HepG2 (cell line): ENCODE measurements around the gene PCDHB15. TPM values are rescaled to one million over a fixed set of nuclear protein-coding genes. Genes with fewer than 3 reads are reported as not detected.
"Not testable (repeated sequence)": the region's sequence is repeated elsewhere in the genome, so short reads cannot be mapped to it uniquely, and the experiment has no call there.

Source experiments
- ATAC-seq: fragments of 200-7000 bp; cut with Tn5 transposase; 3 replicates; pipeline ENCODE4 v1.9.1; 2020; ENCODE audit warnings: mild to moderate bottlenecking, moderate library complexity
- BruUV-seq: library from RNA; stranded (reverse); fragments of 400-500 nt; replicated peaks from 2 replicates; lab custom pipeline; 2021; lab: Mats Ljungman, UMichigan
- CTCF ChIA-PET: fragments of 300-600 bp; formaldehyde crosslinking; extraction: SDS; loops from one replicate; lab custom pipeline; 2021; ENCODE audit warnings: low total read pairs, inconsistent platforms, low intra/inter-chr PET ratio; lab: Yijun Ruan, JAX
- POLR2A ChIA-PET: fragments of 350-600 bp; sonication (Branson Sonifier 250); formaldehyde crosslinking; loops from one replicate; lab custom pipeline; 2020; ENCODE audit warnings: antibody characterized with exemption, inconsistent platforms; lab: Yijun Ruan, JAX
- DNase-seq: peaks from one replicate; pipeline ENCODE4 v3.0.0-alpha.2; 2015; ENCODE audit warnings: low spot score
- FAIRE-seq: peaks from 3 replicates; lab custom pipeline; 2011; peaks lifted over from hg19 to GRCh38; lab: Jason Lieb, UNC
- H2AFZ ChIP-seq: one replicate; pipeline ENCODE4 v1.6.1; 2011; ENCODE audit warnings: low read length, inconsistent platforms
- H3K27ac ChIP-seq: fragments of 300-600 bp; 3 replicates; pipeline ENCODE4 v1.8.0; 2011; ENCODE audit warnings: mixed run types, mild to moderate bottlenecking, mixed read lengths, low read length, inconsistent platforms; ENCODE audit not compliant: insufficient read depth; ENCODE audit errors: extremely low read length
- H3K27me3 ChIP-seq, 2 experiments: fragments of 200-600 bp in 1 of 2; 2 replicates in 1 of 2; 3 replicates in 1 of 2; pipeline versions ENCODE4 v1.6.0 to v1.8.0; 2011; ENCODE audit warnings: low read length in 2 of 2, mild to moderate bottlenecking in 2 of 2, moderate library complexity in 2 of 2, inconsistent platforms in 1 of 2; ENCODE audit not compliant: insufficient read depth in 2 of 2, control insufficient read depth in 1 of 2
- H3K36me3 ChIP-seq, 2 experiments: fragments of 200-600 bp in 1 of 2; replicated peaks in 1 of 2; 2 replicates in 1 of 2; 3 replicates in 1 of 2; pipeline versions ENCODE4 v1.5.1 to v1.8.0; 2011; ENCODE audit warnings: low read length in 2 of 2, inconsistent platforms in 1 of 2; ENCODE audit not compliant: insufficient read depth in 2 of 2, control insufficient read depth in 1 of 2
- H3K4me1 ChIP-seq: 2 replicates; pipeline ENCODE4 v1.5.1; 2012; ENCODE audit warnings: low read length, inconsistent platforms; ENCODE audit not compliant: insufficient read depth
- H3K4me2 ChIP-seq: 2 replicates; pipeline ENCODE4 v1.6.0; 2011; ENCODE audit warnings: low read depth, low read length, inconsistent platforms
- H3K4me3 ChIP-seq, 3 experiments: fragments of 200-600 bp in 1 of 3; sonication (generic), shearing (Covaris generic) in 1 of 3; replicated peaks in 1 of 3; 2 replicates each; pipeline ENCODE4 v1.5.1; 2011 to 2016; ENCODE audit warnings: low read length in 3 of 3, inconsistent platforms in 2 of 3, low read depth in 2 of 3, mild to moderate bottlenecking in 2 of 3, control low read depth in 1 of 3, mixed read lengths in 1 of 3; ENCODE audit not compliant: insufficient read depth in 1 of 3
- H3K79me2 ChIP-seq: one replicate; pipeline ENCODE4 v1.6.1; 2011; ENCODE audit warnings: low read length, inconsistent platforms; ENCODE audit not compliant: insufficient read depth
- H3K9ac ChIP-seq: 2 replicates; pipeline ENCODE4 v1.6.0; 2011; ENCODE audit warnings: mild to moderate bottlenecking, low read depth, low read length, inconsistent platforms; ENCODE audit not compliant: insufficient read depth
- H3K9me3 ChIP-seq: 2 replicates; pipeline ENCODE4 v1.5.1; 2012; ENCODE audit warnings: mild to moderate bottlenecking, low read length
- H4K20me1 ChIP-seq: 2 replicates; pipeline ENCODE4 v1.6.0; 2011; ENCODE audit warnings: inconsistent platforms, mild to moderate bottlenecking, low read length, moderate library complexity; ENCODE audit not compliant: insufficient read depth
- CTCF ChIP-seq: sonication (generic); formaldehyde crosslinking; IDR thresholded peaks from 2 replicates; pipeline ENCODE4 v1.5.0; 2020; ENCODE audit warnings: mild to moderate bottlenecking, missing genetic modification reagents, moderate library complexity
- NPAS2 ChIP-seq: sonication (generic); formaldehyde crosslinking; IDR thresholded peaks from 2 replicates; pipeline ENCODE4 v1.8.0; 2022; ENCODE audit warnings: mild to moderate bottlenecking, missing genetic modification reagents, borderline replicate concordance
- NR2F2 ChIP-seq: IDR thresholded peaks from 2 replicates; pipeline ENCODE4 v1.6.1; 2012; ENCODE audit warnings: low read depth, inconsistent platforms, borderline replicate concordance
- STAG1 ChIP-seq: sonication (generic); formaldehyde crosslinking; IDR thresholded peaks from 2 replicates; pipeline ENCODE4 v1.4.0; 2020; ENCODE audit warnings: missing genetic modification reagents
- WGBS: methylation state at CpG from one replicate; pipeline ENCODE4 v1.1.6; 2017; ENCODE audit warnings: low lambda C conversion rate; 5-methylcytosine and 5-hydroxymethylcytosine counted together
- in situ Hi-C: cut with HindIII; loops from 2 replicates; pipeline ENCODE4 v1.10.0; 2017; ENCODE audit warnings: low pct_unique_long_range_greater_than_20kb; ENCODE audit not compliant: extremely low pct_ligation_motif_present
- intact Hi-C: fragments of 100-400 bp; cut with micrococcal nuclease; formaldehyde crosslinking; loops from one replicate; pipeline ENCODE4 v1.10.0; 2022; ENCODE audit not compliant: unreplicated experiment
- polyA plus RNA-seq, 8 experiments: library from polyadenylated mRNA; depleted of rRNA in 3 of 8; stranded (reverse) in 7 of 8; unstranded in 1 of 8; fragments of >200 nt; fragmentation: Illumina TruSeq in 4 of 8; extraction: Trizol in 4 of 8; gene quantifications; 2 replicates each; pipeline versions ENCODE4 v1.2.1 to v1.2.3, GENCODE V29; 2011 to 2016; ENCODE audit warnings: low read depth in 4 of 8, missing spikeins in 1 of 8, mixed read lengths in 1 of 8; ENCODE audit not compliant: insufficient read depth in 1 of 8
- total RNA-seq, 5 experiments: library from RNA; depleted of rRNA; stranded (reverse); fragments of >200 nt; fragmentation: Illumina TruSeq; extraction: Trizol; gene quantifications; 2 replicates each; pipeline ENCODE4 v1.2.3, GENCODE V29; 2016; ENCODE audit warnings: low read depth in 1 of 5

PCDHB15 gene
- total and polyA plus RNA-seq, 2 of the 13 experiments (the other 11 are each of a cell fraction or from before 2014, with no cell fraction given) = 0.22 to 0.26 TPM

- Histone ChIP-seq H3K4me1 (no peaks in the 10 kb centered on the region), H4K20me1 (no peaks in the 10 kb centered on the region), H3K79me2 (no peaks in the 10 kb centered on the region), H3K27me3 (no peaks in the 10 kb centered on the region), H3K4me2 (no peak within 1 kb of the TSS), H3K36me3 (no peaks in the 10 kb centered on the region), H2AFZ (peak within 1 kb of the TSS; percentile 55), H3K9ac (no peak within 1 kb of the TSS), H3K9me3 (peaks cover 21% of the 10 kb centered on the region), H3K4me3 (no peak within 1 kb of the TSS), H3K27ac (no peak within 1 kb of the TSS)
- TF ChIP-seq NPAS2 (CRISPR knock-in tag) (no peak), NR2F2 (no peak), CTCF (CRISPR knock-in tag) (peak; percentile 60), STAG1 (CRISPR knock-in tag) (peak; percentile 42; the same call in 1 of the 2 replicates)
- FAIRE-seq (no peak), DNase-seq (peak; percentile 6), ATAC-seq (peak; percentile 50; the same call in 1 of the 3 replicates)
- intact Hi-C loops = no loop called here
- in situ Hi-C loops = no loop called here
- CTCF ChIA-PET = no interaction called here
- WGBS = 40% methylated on average over 20 of the region's 21 CpGs
- POLR2A ChIA-PET = no interaction called here
- no TSS peak for BruUV-seq
Measured at GRCh38 chr5:141199359-141200235, 45.6 kb upstream of the PCDHB15 start, which contains the start of gene PCDHB11. PCDHB11 (plus strand) TSS chr5:141199627; CDS start chr5:141199775, 148 bp downstream.

- H4K20me1 ChIP-seq, in situ Hi-C loops, FAIRE-seq, POLR2A ChIA-PET, H3K4me3 ChIP-seq, H3K27ac ChIP-seq, H2AFZ ChIP-seq, H3K4me2 ChIP-seq, H3K79me2 ChIP-seq, intact Hi-C loops, BruUV-seq, CTCF ChIA-PET, H3K27me3 ChIP-seq, ATAC-seq, H3K9ac ChIP-seq, H3K36me3 ChIP-seq, H3K4me1 ChIP-seq, DNase-seq: not testable (repeated sequence)
- peaks cover 18% of the 10 kb centered on the region for H3K9me3 ChIP-seq
- WGBS = 59% methylated on average over 19 of the region's 38 CpGs
Measured at GRCh38 chr5:141201126-141201525, 44.1 kb upstream of the PCDHB15 start.

GRCh38 chr5:141201646-141202045 is 43.5 kb upstream of the PCDHB15 start:
- CTCF ChIA-PET, POLR2A ChIA-PET, H3K79me2 ChIP-seq, H3K27me3 ChIP-seq, FAIRE-seq, BruUV-seq, H3K9ac ChIP-seq, intact Hi-C loops, in situ Hi-C loops, DNase-seq, H3K36me3 ChIP-seq, H3K27ac ChIP-seq, H3K4me3 ChIP-seq, H2AFZ ChIP-seq, H3K4me2 ChIP-seq, H3K4me1 ChIP-seq, H4K20me1 ChIP-seq, ATAC-seq: not testable (repeated sequence)
- H3K9me3 ChIP-seq = peaks cover 13% of the 10 kb centered on the region
- WGBS = 73% methylated on average over 23 of the region's 35 CpGs
